IPS DF 19.7 (cell line): ENCODE measurements around the gene SMIM34.
"Not testable (repeated sequence)": the region's sequence is repeated elsewhere in the genome, so short reads cannot be mapped to it uniquely, and the experiment has no call there.

Source experiments
- DNase-seq: peaks from one replicate; pipeline ENCODE4 v3.0.0-alpha.2; 2013; ENCODE audit warnings: low read depth, low spot score

SMIM34 gene

DNA sequence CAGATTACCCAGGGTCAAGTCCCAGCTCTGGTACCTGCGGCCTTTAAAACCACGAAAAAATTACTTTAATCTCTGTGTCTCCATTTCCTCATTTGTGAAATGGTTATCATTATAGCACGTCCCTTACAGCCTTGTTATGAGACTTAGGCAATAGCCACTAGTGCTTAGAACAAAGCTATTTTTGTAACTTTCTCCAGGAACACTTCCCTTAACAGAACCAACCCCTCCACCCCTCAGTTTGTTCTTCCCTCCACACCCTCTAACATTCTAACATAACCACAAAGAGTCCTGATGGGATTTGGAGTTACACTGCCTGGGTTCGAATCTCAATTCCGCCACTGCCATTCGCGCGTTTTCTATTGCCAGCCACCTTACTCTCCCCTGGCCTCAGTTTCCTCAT lies 49.3 kb downstream of the SMIM34 start:
- DNase-seq, result not testable (repeated sequence)

DNA sequence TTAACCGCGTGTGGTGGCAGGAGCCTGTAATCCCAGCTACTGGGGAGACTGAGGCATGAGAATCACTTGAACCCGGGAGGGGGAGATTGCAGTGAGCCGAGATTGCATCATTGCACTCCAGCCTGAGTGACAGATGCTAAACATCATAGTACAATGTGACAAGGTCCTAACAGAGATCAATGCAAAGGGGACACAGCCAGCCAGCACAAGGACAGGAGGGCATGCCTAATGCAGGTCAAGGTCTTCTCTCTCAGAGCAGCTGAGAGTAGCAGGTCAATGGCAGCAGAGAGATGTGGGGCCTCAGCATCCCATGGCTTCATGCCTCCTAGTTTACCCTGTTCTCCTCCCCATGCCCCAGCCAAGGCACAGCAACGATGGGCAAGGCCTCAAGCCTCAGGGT lies 51.4 kb downstream of the SMIM34 start:
- DNase-seq, result no peak

DNA sequence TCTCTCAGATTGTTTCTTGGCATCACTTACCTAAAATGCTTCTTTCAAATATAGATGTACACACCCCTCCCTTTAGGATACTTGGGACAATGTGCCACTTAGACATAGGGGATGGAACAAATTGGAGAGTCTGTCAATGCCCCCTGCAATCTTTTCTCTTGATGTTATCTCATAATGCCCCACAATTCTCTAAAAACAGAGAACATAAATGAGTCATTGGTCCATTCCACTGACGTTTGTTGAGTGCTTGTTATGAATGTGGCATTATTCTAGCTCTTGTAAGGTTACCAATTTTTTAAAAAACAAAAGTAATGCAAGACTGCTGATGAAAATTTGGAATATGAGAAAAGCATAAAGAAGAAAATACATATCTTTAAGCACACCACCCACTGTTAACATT lies 54.0 kb downstream of the SMIM34 start:
- DNase-seq, result no peak
